Suppressor macrophage (primary cell): ENCODE measurements around the gene SCN7A.
"Not testable (repeated sequence)": the region's sequence is repeated elsewhere in the genome, so short reads cannot be mapped to it uniquely, and the experiment has no call there.

ENCODE experiments used
- DNase-seq, 4 experiments: peaks; one replicate each; pipeline ENCODE4 v3.0.0-alpha.2; 2020 to 2022
- total RNA-seq, 17 experiments: gene quantifications; one replicate each; lab custom pipeline; 2026; ENCODE audit warnings: mixed read lengths in 6 of 17, inconsistent platforms in 3 of 17; lab: John Stamatoyannopoulos, UW

Gene SCN7A
- 0 to 4.2 (median 0.09) reads per million in 17 experiments for total RNA-seq

DNA sequence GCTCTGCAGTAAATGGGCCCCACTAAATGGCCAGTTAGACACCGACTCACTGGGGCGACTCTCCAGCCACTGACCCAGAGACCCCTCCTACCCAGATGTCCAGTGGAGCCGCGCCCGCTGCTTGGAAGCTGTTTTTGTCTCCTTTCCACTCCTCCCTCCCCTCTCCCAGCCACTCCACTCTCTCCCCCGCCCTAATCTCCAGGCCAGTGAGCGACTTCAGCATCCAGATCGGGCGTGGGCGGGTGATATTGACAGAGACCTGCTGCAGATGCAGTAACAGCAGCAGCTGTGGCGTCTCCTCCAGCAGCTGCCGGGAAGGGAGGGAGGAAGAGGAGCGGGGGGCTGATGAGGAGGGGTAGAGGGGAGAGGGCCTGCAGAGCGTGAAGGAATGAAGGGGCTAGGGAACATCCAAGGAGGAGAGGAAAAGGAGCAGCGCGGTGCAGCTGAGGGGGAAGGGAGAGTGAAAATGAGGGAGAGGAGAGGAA is at the start of gene SCN7A:
Gene SCN7A (minus strand): TSS at position 110 of the 485 bp plus-strand sequence. CDS start 16,553 bp downstream, outside the sequence.
- DNase-seq, result peak; percentile 6 to 50 (median 45)

DNA sequence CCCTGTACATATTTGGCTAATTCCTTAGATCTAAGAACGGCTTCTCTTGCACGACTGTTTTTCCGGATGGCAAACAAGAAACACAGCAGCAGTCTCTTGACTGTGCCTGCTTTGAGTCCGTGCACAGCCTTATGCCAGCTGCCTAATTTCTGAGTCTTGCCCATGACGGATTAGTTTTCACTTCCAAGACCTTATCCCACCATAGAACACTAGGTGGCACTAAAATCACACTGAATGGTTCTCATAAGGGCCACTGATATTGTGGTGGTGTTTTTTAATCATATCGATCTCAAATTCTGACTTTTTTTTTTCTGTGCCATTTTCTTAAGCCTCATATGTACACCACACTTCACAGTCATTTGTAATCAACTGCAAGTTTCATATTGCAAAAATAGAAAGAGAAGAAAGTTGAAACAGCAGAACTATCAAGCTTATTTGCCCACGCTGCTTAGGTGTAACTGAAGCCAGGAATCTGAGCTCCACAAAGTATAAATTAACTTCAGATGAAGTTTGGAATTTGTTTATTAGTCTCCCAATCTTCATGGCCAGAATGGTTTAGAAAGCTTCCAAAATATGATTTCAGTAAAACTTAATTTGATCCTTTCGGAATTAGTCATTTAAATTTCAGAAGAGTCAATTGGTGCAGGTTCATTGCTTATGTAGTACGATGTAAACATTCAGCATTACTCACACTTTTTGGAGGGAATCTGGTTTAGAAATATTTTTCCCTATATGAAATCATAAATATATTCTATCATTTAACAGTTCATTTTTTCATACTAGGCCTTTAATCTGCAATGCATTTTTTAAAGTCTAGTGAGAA is 45.5 kb upstream of the SCN7A start:
- DNase-seq, result peak; percentile 66 to 77 (median 70)

DNA sequence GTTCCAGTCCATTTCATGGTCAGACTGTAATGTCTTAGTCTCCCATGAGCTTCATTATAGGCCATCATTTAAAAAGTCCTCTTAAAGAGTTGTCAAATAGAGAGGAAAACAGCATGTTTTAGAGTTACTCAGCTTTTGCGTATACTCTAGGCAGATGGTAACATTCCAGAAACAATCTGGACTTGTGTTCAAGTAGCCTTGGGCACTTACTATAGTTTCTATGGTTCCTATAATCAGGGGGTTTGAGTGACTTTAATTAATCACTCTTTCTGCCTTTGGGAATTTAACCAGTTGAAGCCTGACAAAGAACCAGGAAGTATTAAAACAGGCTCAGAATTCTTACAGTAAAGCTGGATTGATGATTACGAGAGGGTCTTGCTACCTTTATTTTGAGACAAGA is 42.1 kb upstream of the SCN7A start:
- no peak for DNase-seq

DNA sequence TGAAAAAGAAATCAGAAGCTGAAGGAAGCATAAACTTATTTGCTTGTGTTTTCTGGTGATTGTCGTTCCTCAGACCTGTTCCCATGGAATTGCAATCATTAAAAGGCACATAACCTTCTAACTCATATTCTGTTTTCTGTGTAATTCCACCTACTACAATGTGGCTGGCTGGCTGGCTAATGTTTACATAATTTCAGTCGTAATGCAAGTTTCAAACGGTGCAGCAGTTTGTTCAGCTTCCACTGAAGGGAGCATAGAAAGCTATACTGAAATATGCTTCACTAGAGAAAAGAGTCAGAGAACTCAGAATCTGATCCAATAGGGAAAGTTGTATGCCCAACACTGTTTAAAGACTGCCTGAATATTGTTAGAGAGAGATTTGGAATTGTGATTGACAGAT is 27.1 kb upstream of the SCN7A start:
- DNase-seq, result no peak

DNA sequence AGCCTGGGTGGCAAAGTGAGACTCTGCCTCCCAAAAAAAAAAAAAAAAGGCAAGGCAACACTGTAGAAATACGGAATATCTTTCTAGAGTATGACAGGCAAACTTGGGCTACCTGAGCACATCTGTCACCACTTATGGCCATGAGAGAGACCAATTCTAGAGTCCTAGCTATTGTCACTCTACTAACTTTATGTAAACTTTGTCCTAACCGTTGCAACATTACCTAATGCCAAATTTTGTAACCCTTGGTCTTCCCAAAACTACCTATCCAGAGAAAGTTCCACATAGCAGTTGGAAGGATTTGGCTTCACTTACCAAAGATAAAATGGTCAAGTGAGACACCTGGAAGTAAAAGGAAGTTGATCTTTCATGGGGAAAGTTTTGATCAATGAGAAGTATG is 26.6 kb upstream of the SCN7A start:
- DNase-seq, result no peak

DNA sequence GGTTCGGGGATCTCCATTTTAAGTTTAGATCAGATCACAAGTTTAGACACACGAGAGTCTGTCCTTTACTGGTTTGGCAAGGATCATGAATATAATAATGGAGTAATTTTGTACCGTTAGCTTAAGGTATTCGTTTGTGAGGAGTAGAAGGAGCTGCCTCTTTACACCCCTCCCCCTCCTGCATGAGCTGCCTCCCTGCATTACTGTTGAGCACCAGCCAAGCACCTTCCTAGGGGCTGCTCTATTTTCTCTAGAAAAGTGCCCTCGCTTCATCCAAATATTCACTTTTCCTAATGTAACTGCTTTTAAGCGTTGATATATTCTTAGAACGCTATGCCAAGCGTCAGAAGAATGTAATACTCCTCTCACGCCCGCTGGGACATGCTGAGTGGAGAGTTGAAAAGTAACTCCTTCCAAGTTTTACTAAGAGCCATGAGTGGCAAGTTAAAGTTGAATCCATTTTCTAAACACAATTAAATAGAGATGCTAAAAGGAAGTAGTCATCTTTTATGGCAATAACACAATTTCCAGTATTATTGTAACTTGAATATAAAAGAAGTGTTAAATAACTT is 25.4 kb upstream of the SCN7A start:
- no peak for DNase-seq

DNA sequence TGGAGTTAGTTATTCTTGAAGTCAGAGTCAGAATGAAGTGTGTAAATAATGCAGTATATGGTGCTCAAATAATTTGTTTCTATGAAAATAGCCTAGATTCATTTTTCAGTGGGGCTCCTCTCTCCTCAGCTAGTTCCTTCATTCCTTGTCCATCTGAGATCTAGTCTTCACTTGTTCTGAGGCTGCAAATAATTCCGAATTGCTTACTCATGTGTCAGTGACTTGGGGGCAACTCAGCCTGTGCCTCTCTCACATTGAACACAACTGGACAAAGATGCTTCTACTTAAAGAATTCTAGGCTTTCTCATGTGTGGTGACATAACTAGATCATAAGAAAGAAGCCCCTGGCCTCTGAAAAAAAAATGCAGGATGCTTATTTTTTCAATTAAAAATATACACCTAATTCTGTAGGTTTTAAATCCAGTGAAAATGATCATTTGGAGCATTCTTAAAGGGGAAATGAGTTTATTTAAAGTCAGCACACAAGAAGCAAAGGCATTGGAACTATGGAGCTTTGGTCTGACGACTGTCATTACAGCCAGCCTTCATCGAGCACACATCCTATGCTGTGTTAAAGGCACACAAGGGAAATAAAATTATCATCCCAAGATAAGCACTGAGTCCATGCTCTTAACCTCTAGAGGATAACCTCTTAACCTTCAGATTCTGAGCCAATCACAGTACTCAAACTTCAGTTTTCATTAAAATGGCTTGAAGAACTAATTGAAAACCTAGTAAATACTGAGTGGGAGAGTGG is 24.8 kb upstream of the SCN7A start:
- DNase-seq, result no peak

DNA sequence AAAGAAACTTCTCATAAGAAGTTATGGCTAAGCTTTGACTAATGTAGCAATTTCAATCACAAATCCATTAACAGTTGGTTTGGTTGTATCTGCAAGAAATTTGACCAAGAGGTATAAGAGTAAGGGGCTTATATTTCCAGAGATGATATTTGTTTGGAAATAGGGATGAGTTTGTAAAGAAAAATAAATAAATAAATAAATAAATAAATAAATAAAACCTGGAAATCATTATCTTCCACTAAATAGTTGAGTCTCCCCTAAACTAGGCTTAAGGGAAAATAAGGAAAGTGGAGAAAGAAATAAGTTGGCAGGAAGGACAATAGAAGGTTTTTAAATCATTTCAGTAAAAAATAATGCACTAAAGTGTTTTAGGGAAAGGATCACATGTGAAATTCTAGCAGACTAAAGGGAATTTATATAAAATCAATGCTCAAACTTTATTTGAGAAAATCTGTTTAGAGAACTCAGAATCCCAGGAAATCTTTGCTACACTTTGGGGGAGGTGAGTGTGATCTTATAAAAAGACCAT is 23.5 kb upstream of the SCN7A start:
- no peak for DNase-seq

DNA sequence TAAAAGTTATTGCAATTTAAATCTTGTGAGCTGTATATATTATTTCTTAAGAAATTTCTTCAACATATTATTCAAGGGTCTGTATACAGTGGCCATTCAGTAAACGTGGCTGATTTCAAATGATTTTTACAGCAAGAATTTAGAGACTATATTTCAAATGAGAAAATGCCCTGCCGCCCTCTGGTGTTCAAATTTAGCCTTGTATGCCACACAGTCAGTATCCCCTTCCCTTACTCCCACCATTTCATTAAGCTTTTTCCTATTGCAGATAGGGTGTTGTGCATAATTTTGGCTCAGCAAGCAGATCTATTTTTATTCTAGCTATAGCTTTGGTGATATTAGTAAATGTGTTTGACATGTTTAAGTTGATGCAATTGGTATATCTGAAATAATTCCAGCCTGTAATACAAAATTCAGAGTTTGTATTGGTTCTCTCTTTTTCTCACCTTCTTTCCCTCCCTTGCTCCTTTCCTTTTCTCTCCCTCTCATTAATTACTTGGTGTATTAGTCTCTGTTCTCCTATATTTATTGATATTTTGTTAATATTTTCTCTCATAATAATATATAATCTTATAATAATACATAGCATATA is 22.8 kb upstream of the SCN7A start:
- peak; percentile 35 to 51 (median 44) for DNase-seq

DNA sequence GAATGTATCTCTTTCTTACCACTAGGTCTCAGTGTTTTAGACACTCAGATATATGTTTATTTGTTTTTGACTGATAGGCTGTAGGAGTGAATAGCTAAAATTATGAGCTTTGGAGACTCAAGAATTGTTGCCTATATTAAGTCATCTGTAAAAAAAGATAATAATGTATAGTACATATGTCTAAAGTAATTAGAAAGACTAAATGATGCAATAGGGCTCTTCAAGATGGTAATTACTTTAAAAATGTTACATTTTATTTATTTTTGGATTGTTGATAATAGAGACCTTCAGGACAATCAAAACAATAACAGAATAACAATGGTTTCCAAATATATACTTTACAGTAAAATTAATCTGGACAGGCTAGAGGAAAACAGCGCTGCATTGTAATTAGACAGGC is 19.9 kb upstream of the SCN7A start:
- DNase-seq, result no peak

DNA sequence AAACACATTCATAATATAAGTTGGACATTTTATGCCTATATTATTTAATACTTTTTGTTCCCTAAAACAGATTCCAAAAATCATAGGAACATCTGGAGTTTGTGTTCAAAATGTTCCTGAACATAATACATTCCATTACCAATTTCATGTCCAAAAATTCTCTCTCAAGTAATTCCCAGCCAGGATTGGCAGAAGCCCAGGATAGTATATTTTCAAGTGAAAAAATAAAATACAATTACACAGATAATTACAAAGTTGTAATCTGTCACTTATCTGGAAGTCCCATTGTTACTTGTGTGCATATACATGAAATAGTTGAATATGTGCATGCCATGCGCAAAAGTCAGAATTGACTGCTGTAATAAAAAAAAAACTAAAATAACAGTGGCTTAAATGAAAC is 5.2 kb upstream of the SCN7A start:
- DNase-seq, result no peak

DNA sequence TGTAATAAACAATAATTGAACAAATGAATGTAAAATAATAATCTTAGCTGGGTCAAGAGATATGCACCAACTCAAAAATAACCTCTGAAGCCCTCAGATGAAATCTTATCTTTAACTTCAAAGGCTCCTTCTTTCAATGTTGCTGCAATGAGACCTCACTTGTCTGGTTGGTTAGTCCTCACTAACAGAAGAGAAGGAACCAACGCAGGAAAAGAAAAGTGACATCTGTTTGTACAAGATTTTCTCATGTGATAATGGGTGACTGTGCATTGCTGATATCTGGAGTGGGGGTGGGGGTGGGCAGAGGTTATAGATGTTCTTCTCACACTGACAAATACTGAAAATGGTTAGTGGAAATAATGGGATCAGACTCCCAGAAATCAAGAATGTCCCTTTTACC is 2.6 kb downstream of the SCN7A start:
- DNase-seq, result no peak

DNA sequence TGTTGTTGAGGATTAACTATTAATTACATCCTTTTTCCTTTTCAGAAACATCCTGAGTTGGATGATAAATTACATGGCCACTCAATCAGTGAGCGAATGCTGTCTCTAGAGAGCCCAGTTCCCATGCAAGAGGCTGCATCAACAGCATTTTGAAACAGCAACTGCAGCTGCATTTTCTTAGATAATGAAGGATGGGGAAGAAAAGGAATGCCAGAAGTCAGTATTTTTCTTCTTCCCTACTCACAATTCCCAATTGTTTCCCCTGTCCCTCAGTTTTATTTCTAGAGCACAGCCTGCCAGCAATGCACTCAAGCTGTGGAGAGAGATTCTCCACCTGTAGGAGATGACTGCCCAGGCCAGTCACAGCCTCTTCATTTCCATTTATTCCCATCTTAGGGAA is 6.9 kb downstream of the SCN7A start:
- no peak for DNase-seq

DNA sequence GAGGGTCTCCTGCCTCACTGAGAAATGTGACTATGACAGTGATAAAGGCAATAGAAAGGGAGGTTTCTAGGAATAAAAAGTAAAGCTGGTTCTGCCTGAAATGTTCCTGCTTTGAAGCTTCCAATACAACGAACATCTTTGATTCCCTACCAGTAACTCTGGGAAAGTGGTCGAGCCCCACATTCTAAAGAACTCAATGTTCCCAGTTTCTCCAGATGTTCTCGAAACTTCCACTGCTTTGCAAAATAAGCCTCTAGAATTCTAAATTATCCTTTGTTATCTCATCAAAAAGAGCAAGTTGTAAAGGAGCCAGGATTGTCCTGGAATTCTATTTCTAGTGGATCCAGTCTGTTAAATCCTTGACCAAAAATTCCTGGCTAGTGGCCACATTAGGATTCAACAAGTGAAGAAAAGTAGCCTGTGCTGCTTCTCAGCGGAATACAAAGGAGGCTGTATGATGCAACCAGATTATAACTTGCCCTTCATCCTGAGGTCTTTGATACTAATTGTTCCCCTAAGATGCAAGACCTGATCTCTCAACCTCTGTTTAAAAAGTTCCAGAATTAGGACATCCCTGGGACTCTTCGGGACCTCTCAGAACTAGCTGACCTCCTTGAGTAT is 8.4 kb downstream of the SCN7A start:
- no peak for DNase-seq

DNA sequence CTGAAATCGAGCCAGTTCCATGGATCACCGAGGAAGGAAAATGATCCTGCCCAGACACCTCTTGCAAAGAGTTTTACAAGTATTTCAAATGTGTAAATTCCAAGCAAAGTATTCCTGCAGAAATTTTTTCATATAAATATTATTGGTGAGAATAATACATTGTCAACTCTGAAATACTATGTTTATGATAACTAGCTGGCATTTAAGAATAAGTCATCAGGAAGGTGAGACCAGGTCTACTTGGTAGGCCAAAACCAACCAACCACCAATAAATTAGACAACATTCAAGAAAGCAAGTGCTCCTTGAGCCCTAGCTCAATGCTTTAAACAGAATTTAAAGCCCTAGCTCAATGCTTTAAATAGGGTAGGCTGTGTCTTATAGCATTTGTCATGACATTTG is 21.7 kb downstream of the SCN7A start:
- DNase-seq, result no peak

DNA sequence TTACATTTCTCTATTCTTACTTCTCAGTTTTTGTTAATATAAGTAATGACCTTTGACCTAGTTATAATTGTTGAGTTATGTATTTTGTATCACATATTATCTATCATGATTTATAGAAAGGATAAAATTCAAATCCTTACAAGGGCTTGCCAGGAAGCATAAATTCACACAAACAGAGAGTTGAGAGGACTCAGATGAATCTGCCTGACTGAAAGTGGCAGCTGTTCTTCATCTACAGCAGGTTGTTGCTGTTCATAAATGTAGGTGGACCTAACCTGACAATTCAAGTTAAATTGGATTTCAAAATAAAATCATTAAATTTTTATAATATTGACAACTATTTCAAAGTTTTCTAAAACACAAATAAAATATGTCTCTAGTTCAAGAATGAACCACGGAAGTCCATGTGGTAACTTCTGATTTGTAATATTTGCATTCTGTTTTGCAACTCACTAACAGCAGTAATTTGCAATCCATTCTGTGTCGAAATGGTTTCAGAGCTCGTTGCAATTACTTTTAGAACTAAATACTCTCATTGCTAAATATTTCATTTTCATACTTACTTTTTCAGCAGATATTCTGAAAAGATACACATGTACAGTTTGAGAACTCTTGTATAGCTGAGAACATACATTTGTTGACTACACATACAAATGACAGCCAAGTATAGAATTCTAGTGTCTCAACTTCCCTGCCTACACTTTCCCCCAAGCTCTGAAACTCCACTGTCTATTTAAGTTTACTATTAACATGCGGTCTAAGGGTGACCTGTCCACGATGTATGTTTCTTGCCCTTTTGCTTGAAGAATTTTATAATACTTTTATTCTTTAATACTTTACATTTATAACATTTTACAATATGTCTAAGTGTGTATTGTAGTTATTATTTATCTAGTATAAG is 25.7 kb downstream of the SCN7A start:
- DNase-seq, result peak; percentile 36 to 81 (median 63)

DNA sequence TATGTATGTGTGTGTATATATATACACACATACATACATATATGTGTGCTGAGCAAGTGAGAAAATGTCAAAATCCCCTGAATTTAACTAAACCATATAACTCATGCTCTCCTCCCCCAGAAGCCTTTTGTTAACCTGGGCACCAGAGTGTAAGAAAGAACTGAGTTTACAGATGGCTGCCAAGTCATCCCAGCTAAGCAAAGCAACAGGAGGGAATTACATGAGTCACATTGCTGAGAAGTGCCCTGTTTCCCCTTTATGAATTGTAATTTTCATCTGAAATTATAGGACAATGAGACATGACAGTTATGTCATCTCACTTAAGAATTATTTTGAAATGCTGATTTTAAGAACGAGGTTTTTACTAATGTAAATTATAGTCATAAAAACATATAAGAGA is 29.9 kb downstream of the SCN7A start:
- DNase-seq, result peak in 3 of 4 experiments; percentile 8 to 45 (median 29)

DNA sequence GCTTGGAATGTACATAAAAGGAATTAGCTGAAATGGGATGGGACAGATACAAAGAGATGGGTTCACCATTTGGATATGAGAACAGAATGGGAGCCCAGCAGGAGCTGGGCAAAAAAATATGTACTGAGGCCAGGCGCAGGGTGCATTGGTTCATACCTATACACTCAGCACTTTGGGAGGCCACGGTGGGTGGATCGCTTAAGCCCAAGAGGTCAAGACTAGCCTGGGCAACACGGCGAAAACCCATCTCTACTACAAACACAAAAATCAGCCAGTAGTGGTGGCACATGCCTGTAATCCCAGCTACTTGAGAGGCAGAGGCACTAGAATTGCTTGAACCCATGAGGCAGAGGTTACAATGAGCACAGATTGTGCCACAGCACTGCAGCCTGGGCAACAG is 30.4 kb downstream of the SCN7A start:
- no peak for DNase-seq

DNA sequence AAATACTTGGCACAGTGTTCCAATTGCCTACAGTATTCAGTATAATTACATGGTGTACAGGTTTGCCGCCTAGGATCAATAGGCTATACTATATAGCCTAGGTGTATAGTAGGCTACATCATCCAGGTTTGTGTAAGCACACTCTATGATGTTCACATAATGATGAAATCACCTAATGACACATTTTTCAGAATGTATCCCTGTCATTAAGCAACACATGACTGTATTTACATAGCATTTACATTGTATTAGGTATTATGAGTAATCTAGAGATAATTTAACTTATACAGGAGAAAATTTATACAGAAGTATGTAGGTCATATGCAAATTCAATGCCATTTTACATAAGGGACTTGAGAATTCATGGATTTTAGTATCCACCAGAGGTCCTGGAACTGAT is 35.4 kb downstream of the SCN7A start:
- no peak for DNase-seq

DNA sequence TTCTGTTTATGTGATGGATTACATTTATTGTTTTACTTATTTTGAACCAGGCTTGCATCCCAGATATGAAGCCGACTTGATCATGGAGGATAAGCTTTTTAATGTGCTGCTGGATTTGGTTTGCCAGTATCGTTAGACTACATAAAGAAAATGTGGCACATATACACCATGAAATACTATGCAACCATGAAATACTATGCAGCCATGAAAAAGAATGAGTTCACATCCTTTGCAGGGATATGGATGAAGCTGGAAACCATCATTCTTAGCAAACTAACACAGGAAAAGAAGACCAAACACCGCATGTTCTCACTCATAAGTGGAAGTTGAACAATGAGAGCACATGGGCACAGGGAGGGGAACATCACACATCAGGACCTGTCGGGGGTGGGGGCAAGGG is 38.2 kb downstream of the SCN7A start:
- not testable (repeated sequence) for DNase-seq

DNA sequence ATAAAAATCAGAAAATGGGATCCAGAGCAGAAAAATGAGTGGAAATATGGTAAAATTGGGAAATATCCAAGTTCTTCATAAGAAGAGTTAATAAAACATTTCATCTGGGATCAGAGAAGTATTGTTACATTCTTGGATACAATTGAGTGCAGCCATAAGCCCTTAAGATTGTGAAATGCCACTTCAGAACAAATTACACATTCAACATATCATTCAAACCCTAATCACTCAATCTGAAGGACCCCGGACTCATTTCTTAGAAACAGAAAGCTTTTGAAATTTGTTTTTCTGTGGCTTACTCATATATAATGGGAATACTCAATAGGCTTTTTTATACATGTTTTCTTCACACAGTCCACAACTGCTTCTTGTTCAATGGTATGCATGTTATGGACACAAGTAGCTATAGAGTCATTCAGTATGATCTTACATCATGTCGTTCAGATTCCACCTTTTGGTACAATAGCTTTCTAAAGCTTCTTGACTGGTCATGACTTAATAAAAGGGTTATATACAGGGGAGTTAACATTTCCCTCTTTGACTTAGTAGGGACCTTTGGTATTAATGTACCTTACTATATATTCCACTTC is 39.9 kb downstream of the SCN7A start:
- no peak for DNase-seq
